H9 (cell line): ENCODE results near the gene APP. TPM values are rescaled to one million over a fixed set of nuclear protein-coding genes. Genes with fewer than 3 reads are reported as not detected.
A peak's percentile ranks its signal among the peaks of the same experiment; 100 is the strongest.

ENCODE experiments used
- DNase-seq: peaks from one replicate; pipeline ENCODE4 v3.0.0-alpha.2; 2017
- H2AFZ ChIP-seq: one replicate; pipeline ENCODE4 v1.6.1; 2013; ENCODE audit warnings: mild to moderate bottlenecking, low read length, control low read depth, moderate library complexity
- H2AK5ac ChIP-seq: 2 replicates; pipeline ENCODE4 v1.6.1; 2013; ENCODE audit warnings: low read length, control low read depth, mixed read lengths; ENCODE audit not compliant: insufficient read length
- H2BK120ac ChIP-seq: one replicate; pipeline ENCODE4 v1.6.1; 2013; ENCODE audit warnings: low read depth, mild to moderate bottlenecking, low read length, control low read depth, inconsistent platforms; ENCODE audit not compliant: poor library complexity, severe bottlenecking
- H2BK12ac ChIP-seq: 2 replicates; pipeline ENCODE4 v1.6.1; 2013; ENCODE audit warnings: low read length, control low read depth, mixed read lengths, low read depth; ENCODE audit not compliant: insufficient read length
- H2BK15ac ChIP-seq: 2 replicates; pipeline ENCODE4 v1.6.1; 2013; ENCODE audit warnings: low read depth, low read length, control low read depth
- H2BK20ac ChIP-seq: one replicate; pipeline ENCODE4 v1.6.1; 2013; ENCODE audit warnings: low read depth, mild to moderate bottlenecking, low read length, control low read depth, inconsistent platforms; ENCODE audit not compliant: poor library complexity, severe bottlenecking
- H2BK5ac ChIP-seq: 2 replicates; pipeline ENCODE4 v1.6.1; 2013; ENCODE audit warnings: low read length, control low read depth, mixed read lengths; ENCODE audit not compliant: insufficient read length
- H3K14ac ChIP-seq: 2 replicates; pipeline ENCODE4 v1.6.1; 2013; ENCODE audit warnings: low read length, control low read depth; ENCODE audit not compliant: insufficient read depth
- H3K18ac ChIP-seq: 2 replicates; pipeline ENCODE4 v1.6.1; 2013; ENCODE audit warnings: low read depth, mild to moderate bottlenecking, mixed read lengths, low read length, control low read depth; ENCODE audit not compliant: insufficient read length
- H3K23ac ChIP-seq: 2 replicates; pipeline ENCODE4 v1.6.1; 2013; ENCODE audit warnings: low read length, control low read depth, mixed read lengths, low read depth; ENCODE audit not compliant: insufficient read length
- H3K23me2 ChIP-seq: 2 replicates; pipeline ENCODE4 v1.6.1; 2013; ENCODE audit warnings: low read depth, mild to moderate bottlenecking, mixed read lengths, low read length, control low read depth; ENCODE audit not compliant: insufficient read length, poor library complexity, severe bottlenecking
- H3K27ac ChIP-seq: 2 replicates; pipeline ENCODE4 v1.5.1; 2013; ENCODE audit warnings: low read length, control low read depth, mixed read lengths, low read depth; ENCODE audit not compliant: insufficient read length
- H3K27me3 ChIP-seq: 2 replicates; pipeline ENCODE4 v1.6.1; 2013; ENCODE audit warnings: low read length, control low read depth, inconsistent platforms; ENCODE audit not compliant: insufficient read depth
- H3K4ac ChIP-seq: 2 replicates; pipeline ENCODE4 v1.6.1; 2013; ENCODE audit warnings: low read depth, mild to moderate bottlenecking, control low read depth, inconsistent platforms, low read length, moderate library complexity
- H3K4me1 ChIP-seq: 2 replicates; pipeline ENCODE4 v1.6.1; 2013; ENCODE audit warnings: low read length, control low read depth, inconsistent platforms; ENCODE audit not compliant: insufficient read depth
- H3K4me2 ChIP-seq: 2 replicates; pipeline ENCODE4 v1.6.1; 2013; ENCODE audit warnings: low read length, control low read depth, mixed read lengths; ENCODE audit not compliant: insufficient read length, insufficient read depth
- H3K56ac ChIP-seq: 2 replicates; pipeline ENCODE4 v1.6.1; 2013; ENCODE audit warnings: low read depth, mild to moderate bottlenecking, mixed read lengths, low read length, control low read depth; ENCODE audit not compliant: insufficient read length
- H3K79me1 ChIP-seq: 2 replicates; pipeline ENCODE4 v1.6.1; 2013; ENCODE audit warnings: low read depth, mild to moderate bottlenecking, moderate library complexity, low read length, control low read depth, inconsistent platforms; ENCODE audit not compliant: insufficient read depth, poor library complexity, severe bottlenecking
- H3K79me2 ChIP-seq: 2 replicates; pipeline ENCODE4 v1.6.1; 2013; ENCODE audit warnings: low read length, control low read depth, inconsistent platforms; ENCODE audit not compliant: insufficient read depth
- H3K9ac ChIP-seq: 2 replicates; pipeline ENCODE4 v1.6.1; 2013; ENCODE audit warnings: low read length, control low read depth, mixed read lengths; ENCODE audit not compliant: insufficient read length; ENCODE audit errors: extremely low read depth
- H3K9me3 ChIP-seq: one replicate; pipeline ENCODE4 v1.6.1; 2013; ENCODE audit warnings: low read depth, low read length, inconsistent platforms; ENCODE audit not compliant: control insufficient read depth
- H3T11ph ChIP-seq: one replicate; pipeline ENCODE4 v1.6.1; 2013; ENCODE audit warnings: mild to moderate bottlenecking, low read length, control low read depth, inconsistent platforms
- H4K20me1 ChIP-seq: one replicate; pipeline ENCODE4 v1.6.1; 2013; ENCODE audit not compliant: control insufficient read depth, insufficient read length, insufficient read depth
- H4K5ac ChIP-seq: 2 replicates; pipeline ENCODE4 v1.6.1; 2013; ENCODE audit warnings: low read depth, mild to moderate bottlenecking, mixed read lengths, low read length, control low read depth; ENCODE audit not compliant: insufficient read length
- H4K8ac ChIP-seq: replicated peaks from 2 replicates; pipeline ENCODE4 v1.6.1; 2013; ENCODE audit warnings: low read length, control low read depth, mixed read lengths, low read depth; ENCODE audit not compliant: insufficient read length
- H4K91ac ChIP-seq: 2 replicates; pipeline ENCODE4 v1.6.1; 2013; ENCODE audit warnings: low read depth, mild to moderate bottlenecking, moderate library complexity, mixed read lengths, low read length, control low read depth; ENCODE audit not compliant: insufficient read length
- H3K27ac Mint-ChIP-seq, 3 experiments: 2 replicates in 2 of 3; 3 replicates in 1 of 3; pipeline ENCODE4 v1.8.0; 2020 to 2021; ENCODE audit warnings: mixed read lengths in 3 of 3, mild to moderate bottlenecking in 1 of 3, moderate library complexity in 1 of 3
- H3K27me3 Mint-ChIP-seq: 2 replicates; pipeline ENCODE4 v1.8.0; 2021; ENCODE audit warnings: low read depth, mild to moderate bottlenecking, moderate library complexity, mixed read lengths
- H3K36me3 Mint-ChIP-seq, 3 experiments: 2 replicates in 2 of 3; 3 replicates in 1 of 3; pipeline ENCODE4 v1.8.0; 2020 to 2021; ENCODE audit warnings: low read depth in 3 of 3, mixed read lengths in 3 of 3; ENCODE audit not compliant: insufficient read depth in 1 of 3
- H3K4me1 Mint-ChIP-seq, 2 experiments: 2 replicates each; pipeline ENCODE4 v1.8.0; 2020; ENCODE audit warnings: mixed read lengths in 2 of 2
- H3K4me3 Mint-ChIP-seq, 2 experiments: 2 replicates in 1 of 2; 3 replicates in 1 of 2; pipeline ENCODE4 v1.8.0; 2020 to 2021; ENCODE audit warnings: mild to moderate bottlenecking in 2 of 2, mixed read lengths in 2 of 2, moderate library complexity in 1 of 2
- H3K9me3 Mint-ChIP-seq, 2 experiments: 2 replicates in 1 of 2; 3 replicates in 1 of 2; pipeline ENCODE4 v1.8.0; 2020; ENCODE audit warnings: mild to moderate bottlenecking in 2 of 2, mixed read lengths in 2 of 2, moderate library complexity in 1 of 2
- WGBS: extraction: QIAGEN DNeasy Blood & Tissue Kit; methylation state at CpG from one replicate; pipeline ENCODE4 v1.1.7; 2013; ENCODE audit warnings: missing lambda C conversion rate, low lambda C conversion rate, mixed read lengths; ENCODE audit not compliant: insufficient read length; ENCODE audit errors: extremely low coverage; 5-methylcytosine and 5-hydroxymethylcytosine counted together
- total RNA-seq: library from RNA; stranded (reverse); gene quantifications from 2 replicates; pipeline ENCODE4 v1.2.1, GENCODE V29; 2021
- TF ChIP-seq, protein P1 (sequence below): fragments of 200-600 bp; sonication (generic); conservative IDR thresholded peaks from 3 replicates; pipeline ENCODE4 v1.8.0; 2021; ENCODE audit warnings: antibody characterized with exemption, mild to moderate bottlenecking

The APP gene
- total RNA-seq, 1 experiment from 2014 or later, result 380 TPM

DNA sequence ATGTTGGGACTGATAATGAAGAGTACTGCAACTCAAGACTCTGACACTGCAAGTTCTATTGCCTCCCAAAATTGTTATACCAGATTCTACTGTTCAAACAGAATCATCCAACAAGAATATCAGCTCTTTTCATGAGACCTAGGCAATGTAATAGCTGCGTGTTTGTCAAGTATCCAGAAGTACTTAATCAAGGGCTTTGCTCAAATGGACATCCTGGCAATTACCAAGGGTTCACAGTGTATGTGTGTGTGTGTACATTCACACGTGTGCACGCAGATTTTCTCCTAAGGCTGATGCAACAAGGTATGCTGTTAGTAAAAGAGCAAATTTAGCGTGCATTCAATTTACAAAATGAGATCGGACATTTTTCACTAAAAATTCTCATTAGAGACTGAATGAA, 261.2 kb downstream of the APP start:
- Mint-ChIP-seq H3K4me3 (no peak overlapping the region), H3K27me3 (no peaks in the 10 kb centered on the region), H3K9me3 (no peaks in the 10 kb centered on the region), H3K27ac (peak overlapping the region in 1 of 3 experiments; percentile 58; a peak in 1 of 7 replicates), H3K4me1 (peaks cover 20 to 21% of the 10 kb centered on the region in 2 experiments), H3K36me3 (peaks cover 18 to 49% (median 25%) of the 10 kb centered on the region in 3 experiments)
- Histone ChIP-seq H3K79me1 (no peaks in the 10 kb centered on the region), H3T11ph (no peak overlapping the region), H3K79me2 (no peaks in the 10 kb centered on the region), H2BK15ac (no peak overlapping the region), H2AFZ (no peak overlapping the region), H3K4me2 (no peak overlapping the region), H3K9me3 (no peaks in the 10 kb centered on the region), H3K18ac (no peak overlapping the region), H3K9ac (no peak overlapping the region), H2BK12ac (no peak overlapping the region), H3K27ac (no peak overlapping the region), H4K5ac (no peak overlapping the region), H2BK5ac (no peak overlapping the region), H4K20me1 (no peaks in the 10 kb centered on the region), H3K14ac (no peak overlapping the region), H3K56ac (no peak overlapping the region), H2BK20ac (no peak overlapping the region), H4K91ac (no peak overlapping the region), H3K23ac (no peak overlapping the region), H4K8ac (no peak overlapping the region), H2AK5ac (no peak overlapping the region), H2BK120ac (no peak overlapping the region), H3K27me3 (no peaks in the 10 kb centered on the region), H3K4ac (no peak overlapping the region), H3K4me1 (no peaks in the 10 kb centered on the region), H3K23me2 (no peaks in the 10 kb centered on the region)
- no peak for DNase-seq
- no CpG with 5 or more reads among the region's 5 CpGs for WGBS
- TF ChIP-seq, protein P1, sequence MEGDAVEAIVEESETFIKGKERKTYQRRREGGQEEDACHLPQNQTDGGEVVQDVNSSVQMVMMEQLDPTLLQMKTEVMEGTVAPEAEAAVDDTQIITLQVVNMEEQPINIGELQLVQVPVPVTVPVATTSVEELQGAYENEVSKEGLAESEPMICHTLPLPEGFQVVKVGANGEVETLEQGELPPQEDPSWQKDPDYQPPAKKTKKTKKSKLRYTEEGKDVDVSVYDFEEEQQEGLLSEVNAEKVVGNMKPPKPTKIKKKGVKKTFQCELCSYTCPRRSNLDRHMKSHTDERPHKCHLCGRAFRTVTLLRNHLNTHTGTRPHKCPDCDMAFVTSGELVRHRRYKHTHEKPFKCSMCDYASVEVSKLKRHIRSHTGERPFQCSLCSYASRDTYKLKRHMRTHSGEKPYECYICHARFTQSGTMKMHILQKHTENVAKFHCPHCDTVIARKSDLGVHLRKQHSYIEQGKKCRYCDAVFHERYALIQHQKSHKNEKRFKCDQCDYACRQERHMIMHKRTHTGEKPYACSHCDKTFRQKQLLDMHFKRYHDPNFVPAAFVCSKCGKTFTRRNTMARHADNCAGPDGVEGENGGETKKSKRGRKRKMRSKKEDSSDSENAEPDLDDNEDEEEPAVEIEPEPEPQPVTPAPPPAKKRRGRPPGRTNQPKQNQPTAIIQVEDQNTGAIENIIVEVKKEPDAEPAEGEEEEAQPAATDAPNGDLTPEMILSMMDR, result no peak
